Measurements from ENCODE around the gene RPS29. TPM values are rescaled to one million over a fixed set of nuclear protein-coding genes. Genes with fewer than 3 reads are reported as not detected.

RPS29 gene
- polyA plus RNA-seq, 1 donor from 2014 or later: 6,695 TPM

- no peaks in the 10 kb centered on the region for H3K36me3 ChIP-seq (ENCODE audit: insufficient read depth, low read length)
- H2AFZ ChIP-seq (ENCODE audit: low read depth, low read length): no peak overlapping the region
- peaks cover 1% of the 10 kb centered on the region for H3K9me3 ChIP-seq (ENCODE audit: low read length)
- H3K4me3 ChIP-seq (ENCODE audit: low read length): no peak overlapping the region
- H3K79me2 ChIP-seq (replicated peaks; ENCODE audit: insufficient read depth, low read length): no peaks in the 10 kb centered on the region
- TF ChIP-seq EZH2 (IDR thresholded peaks at IDR 0.05; ENCODE audit: borderline replicate concordance, insufficient read depth, low read length, poor library complexity, severe bottlenecking) (no peak), TAF1 (IDR thresholded peaks at IDR 0.05; ENCODE audit: low read depth) (no peak), CTCF (IDR thresholded peaks at IDR 0.05; ENCODE audit: poor library complexity, severe bottlenecking) (no peak), REST (IDR thresholded peaks at IDR 0.05; ENCODE audit: borderline replicate concordance) (no peak), EP300 (conservative IDR thresholded peaks at IDR 0.05; ENCODE audit: poor library complexity, severe bottlenecking) (no peak), RAD21 (conservative IDR thresholded peaks at IDR 0.05) (no peak), POLR2AphosphoS5 (IDR thresholded peaks at IDR 0.05) (no peak), SMC3 (conservative IDR thresholded peaks at IDR 0.05; ENCODE audit: poor library complexity) (no peak), MXI1 (conservative IDR thresholded peaks at IDR 0.05; ENCODE audit: poor library complexity, severe bottlenecking) (no peak)
- no peak overlapping the region for H3K27ac ChIP-seq (ENCODE audit: low read length)
- no peaks in the 10 kb centered on the region for H3K9me2 ChIP-seq (ENCODE audit: insufficient read depth, low read length)
- H4K20me1 ChIP-seq (ENCODE audit: insufficient read depth): no peaks in the 10 kb centered on the region
- no peaks in the 10 kb centered on the region for H3F3A ChIP-seq (ENCODE audit: insufficient read depth, low read length, poor library complexity, severe bottlenecking)
- no peak overlapping the region for H3K9ac ChIP-seq (ENCODE audit: low read length)
- H3K4me2 ChIP-seq (ENCODE audit: low read length): no peak overlapping the region
- H3K27me3 ChIP-seq (ENCODE audit: insufficient read depth, low read depth, low read length): no peaks in the 10 kb centered on the region
These were observed 40.5 kb downstream of the RPS29 start for GRCh38 chr14:49545716-49546115.

GRCh38 chr14:49545071-49545470, 41.1 kb downstream of the RPS29 start:
- H2AFZ ChIP-seq (ENCODE audit: low read depth, low read length): no peak overlapping the region
- TF ChIP-seq RAD21 (conservative IDR thresholded peaks at IDR 0.05) (no peak), CTCF (IDR thresholded peaks at IDR 0.05; ENCODE audit: poor library complexity, severe bottlenecking) (no peak), EP300 (conservative IDR thresholded peaks at IDR 0.05; ENCODE audit: poor library complexity, severe bottlenecking) (no peak), MXI1 (conservative IDR thresholded peaks at IDR 0.05; ENCODE audit: poor library complexity, severe bottlenecking) (no peak), EZH2 (IDR thresholded peaks at IDR 0.05; ENCODE audit: borderline replicate concordance, insufficient read depth, low read length, poor library complexity, severe bottlenecking) (no peak), TAF1 (IDR thresholded peaks at IDR 0.05; ENCODE audit: low read depth) (no peak), REST (IDR thresholded peaks at IDR 0.05; ENCODE audit: borderline replicate concordance) (no peak), SMC3 (conservative IDR thresholded peaks at IDR 0.05; ENCODE audit: poor library complexity) (no peak), POLR2AphosphoS5 (IDR thresholded peaks at IDR 0.05) (no peak)
- H3F3A ChIP-seq (ENCODE audit: insufficient read depth, low read length, poor library complexity, severe bottlenecking): no peaks in the 10 kb centered on the region
- no peak overlapping the region for H3K27ac ChIP-seq (ENCODE audit: low read length)
- no peaks in the 10 kb centered on the region for H4K20me1 ChIP-seq (ENCODE audit: insufficient read depth)
- H3K9me2 ChIP-seq (ENCODE audit: insufficient read depth, low read length): no peaks in the 10 kb centered on the region
- H3K4me2 ChIP-seq (ENCODE audit: low read length): no peak overlapping the region
- H3K27me3 ChIP-seq (ENCODE audit: insufficient read depth, low read depth, low read length): no peaks in the 10 kb centered on the region
- H3K79me2 ChIP-seq (replicated peaks; ENCODE audit: insufficient read depth, low read length): no peaks in the 10 kb centered on the region
- no peak overlapping the region for H3K4me3 ChIP-seq (ENCODE audit: low read length)
- no peaks in the 10 kb centered on the region for H3K36me3 ChIP-seq (ENCODE audit: insufficient read depth, low read length)
- no peak overlapping the region for H3K9ac ChIP-seq (ENCODE audit: low read length)
- H3K9me3 ChIP-seq (ENCODE audit: low read length): peaks cover 5% of the 10 kb centered on the region
